ENCODE results near the gene C3orf49. TPM values are rescaled to one million over a fixed set of nuclear protein-coding genes. Genes with fewer than 3 reads are reported as not detected.

Gene C3orf49
- total and polyA plus RNA-seq, 4 donors: not detected

- intact Hi-C loops (cut with DNase I): loop anchor here (5.0 to 10.0 kb wide), 2 partner anchors 52 to 134 kb away; partner anchors contain the start of gene SCAANT1 (in 2 of the 2)
- WGBS, 2 donors: 92 to 94% methylated on average over 3 of the region's 3 CpGs
- no peak overlapping the region for H3K4me3 ChIP-seq (ENCODE audit: low read length in 2 of 2)
- H3K27ac ChIP-seq (ENCODE audit: low read depth in 1 of 2, low read length in 2 of 2): no peak overlapping the region
- DNase-seq: no peak
- H3K27me3 ChIP-seq (ENCODE audit: control insufficient read depth in 1 of 2, insufficient read depth in 2 of 2, low read length in 1 of 2): no peaks in the 10 kb centered on the region
- H3K36me3 ChIP-seq (ENCODE audit: control insufficient read depth in 1 of 2, insufficient read depth in 2 of 2, low read length in 1 of 2): no peaks in the 10 kb centered on the region
- no peak for ATAC-seq (ENCODE audit: low FRiP score)
- H3K4me1 ChIP-seq (ENCODE audit: control insufficient read depth in 1 of 2, insufficient read depth in 2 of 2, low read length in 2 of 2): peaks cover 2 to 3% of the 10 kb centered on the region in 2 donors
- no peaks in the 10 kb centered on the region for H3K9me3 ChIP-seq (ENCODE audit: control insufficient read depth, low read length)
Observed at GRCh38 chr3:63860776-63861175, 41.7 kb downstream of the C3orf49 start.

DNA sequence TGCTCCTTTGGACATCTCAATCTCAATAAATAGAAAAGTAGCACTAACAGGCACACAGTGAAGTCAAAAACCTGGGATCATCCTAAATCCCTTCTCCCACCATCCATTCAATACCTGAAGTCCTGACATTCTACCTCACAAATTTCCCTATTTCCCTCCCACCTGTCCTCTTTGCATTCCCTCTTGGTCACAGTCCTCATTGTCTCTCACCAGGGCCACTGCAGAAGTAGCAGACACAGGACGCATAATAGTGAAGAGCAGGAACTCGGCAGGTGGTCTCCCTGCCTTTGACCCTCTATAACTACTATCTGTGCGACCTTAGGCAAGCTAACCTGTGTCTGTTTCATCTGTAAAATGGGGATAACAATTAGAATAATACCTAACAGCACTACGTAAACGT is 42.2 kb downstream of the C3orf49 start:
- intact Hi-C loops (cut with DNase I): loop anchor here (5.0 to 10.0 kb wide), 2 partner anchors 51 to 133 kb away; partner anchors contain the start of gene SCAANT1 (in 2 of the 2)
- 89 to 91% methylated on average over 5 of the region's 5 CpGs for WGBS, 2 donors
- H3K27me3 ChIP-seq (ENCODE audit: control insufficient read depth in 1 of 2, insufficient read depth in 2 of 2, low read length in 1 of 2): no peaks in the 10 kb centered on the region
- no peak overlapping the region for H3K4me3 ChIP-seq (ENCODE audit: low read length in 2 of 2)
- H3K36me3 ChIP-seq (ENCODE audit: control insufficient read depth in 1 of 2, insufficient read depth in 2 of 2, low read length in 1 of 2): no peaks in the 10 kb centered on the region
- H3K4me1 ChIP-seq (ENCODE audit: control insufficient read depth in 1 of 2, insufficient read depth in 2 of 2, low read length in 2 of 2): peaks cover 2 to 3% of the 10 kb centered on the region in 2 donors
- H3K27ac ChIP-seq (ENCODE audit: low read depth in 1 of 2, low read length in 2 of 2): no peak overlapping the region
- ATAC-seq (ENCODE audit: low FRiP score) (no peak), DNase-seq (no peak)
- H3K9me3 ChIP-seq (ENCODE audit: control insufficient read depth, low read length): no peaks in the 10 kb centered on the region

GRCh38 chr3:63862804-63863149 is 43.7 kb downstream of the C3orf49 start:
- Histone ChIP-seq H3K27ac (ENCODE audit: low read depth in 1 of 2, low read length in 2 of 2) (no peak overlapping the region), H3K27me3 (ENCODE audit: control insufficient read depth in 1 of 2, insufficient read depth in 2 of 2, low read length in 1 of 2) (no peaks in the 10 kb centered on the region), H3K4me3 (ENCODE audit: low read length in 2 of 2) (peak overlapping the region; percentile 90 to 92), H3K36me3 (ENCODE audit: control insufficient read depth in 1 of 2, insufficient read depth in 2 of 2, low read length in 1 of 2) (no peaks in the 10 kb centered on the region), H3K4me1 (ENCODE audit: control insufficient read depth in 1 of 2, insufficient read depth in 2 of 2, low read length in 2 of 2) (peaks cover 2 to 3% of the 10 kb centered on the region in 2 donors), H3K9me3 (ENCODE audit: control insufficient read depth, low read length) (no peaks in the 10 kb centered on the region)
- WGBS, 2 donors: 31 to 32% methylated on average over 5 of the region's 5 CpGs
- DNase-seq: no peak
- intact Hi-C loops (cut with DNase I): loop anchor here (5.0 to 10.0 kb wide), 2 partner anchors 50 to 132 kb away; partner anchors contain the start of gene SCAANT1 (in 2 of the 2)
- no peak for ATAC-seq (ENCODE audit: low FRiP score)

- ATAC-seq (ENCODE audit: low FRiP score) (peak; percentile 80), DNase-seq (peak; percentile 78 to 93)
- Histone ChIP-seq H3K36me3 (ENCODE audit: control insufficient read depth in 1 of 2, insufficient read depth in 2 of 2, low read length in 1 of 2) (no peaks in the 10 kb centered on the region), H3K4me1 (ENCODE audit: control insufficient read depth in 1 of 2, insufficient read depth in 2 of 2, low read length in 2 of 2) (peaks cover 2 to 6% of the 10 kb centered on the region in 2 donors), H3K27ac (ENCODE audit: low read depth in 1 of 2, low read length in 2 of 2) (peak within 1 kb of the TSS in 1 of 2 donors; percentile 68), H3K9me3 (ENCODE audit: control insufficient read depth, low read length) (no peaks in the 10 kb centered on the region), H3K27me3 (ENCODE audit: control insufficient read depth in 1 of 2, insufficient read depth in 2 of 2, low read length in 1 of 2) (no peaks in the 10 kb centered on the region), H3K4me3 (ENCODE audit: low read length in 2 of 2) (peak within 1 kb of the TSS; percentile 90 to 92)
- intact Hi-C loops (cut with DNase I): loop anchor here (5.0 to 10.0 kb wide), 2 partner anchors 49 to 131 kb away; partner anchors contain the start of gene SCAANT1 (in 2 of the 2)
- WGBS, 2 donors: 0 to 1% methylated on average over 33 to 98 of the region's 98 CpGs
Observed at GRCh38 chr3:63863150-63864007, 44.3 kb downstream of the C3orf49 start, which contains the start of the genes ATXN7 and THOC7. Gene ATXN7, plus strand, starts transcription at chr3:63863867. Its CDS starts 48,732 bp downstream, at chr3:63912599. Gene THOC7, minus strand, starts transcription at chr3:63863805. Its CDS starts 15 bp downstream, at chr3:63863790.

DNA sequence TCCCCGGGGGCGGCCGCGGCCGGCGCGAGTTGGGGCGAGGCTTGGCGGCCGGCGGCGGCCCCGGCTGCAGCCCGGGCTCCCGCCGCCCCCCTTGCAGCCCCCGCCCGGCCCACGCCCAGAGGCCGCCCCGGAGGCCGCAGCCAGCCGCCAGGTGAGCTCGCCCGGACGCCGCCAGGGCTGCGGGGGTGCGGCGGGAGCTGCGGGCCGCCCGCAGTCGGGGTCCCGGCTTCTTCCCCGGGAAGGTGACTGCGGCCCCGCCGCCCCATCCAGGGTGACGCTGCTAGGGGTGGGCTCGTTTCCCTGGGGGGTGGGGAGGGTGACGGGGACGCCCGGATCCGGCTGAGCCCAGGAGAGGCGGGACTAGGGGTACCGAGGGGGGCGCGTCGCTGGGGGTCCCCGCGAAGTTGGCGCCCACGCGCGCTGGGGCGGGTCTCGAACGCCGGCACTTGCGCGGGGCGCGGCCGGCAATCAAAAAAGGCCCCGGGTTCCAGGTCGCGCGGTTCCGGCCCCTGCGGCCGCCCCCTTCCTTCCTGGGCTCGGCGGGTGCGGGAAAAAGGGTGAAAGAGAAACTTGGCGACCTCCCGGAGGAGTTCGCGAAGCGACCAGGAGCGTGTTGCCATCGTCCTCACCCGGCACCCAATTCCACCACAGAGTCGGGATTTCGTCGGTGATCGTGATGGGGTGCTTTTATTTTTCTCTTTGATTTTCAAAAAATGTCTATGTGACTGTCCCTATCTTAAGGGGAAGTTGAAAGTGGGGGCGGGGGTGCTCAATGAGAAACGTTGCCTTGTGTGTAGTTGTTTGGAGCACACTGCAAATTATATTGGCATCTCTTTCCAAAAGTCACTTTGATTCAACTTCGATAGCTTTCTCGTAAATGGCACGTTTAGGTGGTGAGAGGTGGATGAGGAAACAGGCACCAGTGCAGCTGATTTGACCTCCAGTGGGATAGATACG is 45.2 kb downstream of the C3orf49 start:
- Histone ChIP-seq H3K36me3 (ENCODE audit: control insufficient read depth in 1 of 2, insufficient read depth in 2 of 2, low read length in 1 of 2) (no peaks in the 10 kb centered on the region), H3K9me3 (ENCODE audit: control insufficient read depth, low read length) (no peaks in the 10 kb centered on the region), H3K27ac (ENCODE audit: low read depth in 1 of 2, low read length in 2 of 2) (peak overlapping the region in 1 of 2 donors; percentile 16), H3K4me3 (ENCODE audit: low read length in 2 of 2) (peak overlapping the region; percentile 90 to 92), H3K4me1 (ENCODE audit: control insufficient read depth in 1 of 2, insufficient read depth in 2 of 2, low read length in 2 of 2) (peaks cover 2 to 6% of the 10 kb centered on the region in 2 donors), H3K27me3 (ENCODE audit: control insufficient read depth in 1 of 2, insufficient read depth in 2 of 2, low read length in 1 of 2) (no peaks in the 10 kb centered on the region)
- ATAC-seq (ENCODE audit: low FRiP score): peak; percentile 67
- DNase-seq: peak; percentile 61 to 82
- WGBS, 2 donors: 0 to 1% methylated on average over 54 to 93 of the region's 93 CpGs
- intact Hi-C loops (cut with DNase I): loop anchor here (5.0 to 10.0 kb wide), 2 partner anchors 48 to 131 kb away; partner anchors contain the start of gene SCAANT1 (in 2 of the 2)

- Histone ChIP-seq H3K27ac (ENCODE audit: low read depth in 1 of 2, low read length in 2 of 2) (no peak overlapping the region), H3K4me3 (ENCODE audit: low read length in 2 of 2) (peak overlapping the region; percentile 90 to 92), H3K36me3 (ENCODE audit: control insufficient read depth in 1 of 2, insufficient read depth in 2 of 2, low read length in 1 of 2) (no peaks in the 10 kb centered on the region), H3K27me3 (ENCODE audit: control insufficient read depth in 1 of 2, insufficient read depth in 2 of 2, low read length in 1 of 2) (no peaks in the 10 kb centered on the region), H3K4me1 (ENCODE audit: control insufficient read depth in 1 of 2, insufficient read depth in 2 of 2, low read length in 2 of 2) (peaks cover 0 to 6% of the 10 kb centered on the region in 2 donors), H3K9me3 (ENCODE audit: control insufficient read depth, low read length) (no peaks in the 10 kb centered on the region)
- ATAC-seq (ENCODE audit: low FRiP score): no peak
- 0 to 2% methylated on average over 3 of the region's 3 CpGs for WGBS, 2 donors
- intact Hi-C loops (cut with DNase I): loop anchor here (5.0 to 10.0 kb wide), 2 partner anchors 47 to 130 kb away; partner anchors contain the start of gene SCAANT1 (in 2 of the 2)
- DNase-seq: no peak
Observed at GRCh38 chr3:63864965-63865327, 45.8 kb downstream of the C3orf49 start.

- H3K4me1 ChIP-seq (ENCODE audit: control insufficient read depth in 1 of 2, insufficient read depth in 2 of 2, low read length in 2 of 2): peaks cover 0 to 9% of the 10 kb centered on the region in 2 donors
- no peaks in the 10 kb centered on the region for H3K27me3 ChIP-seq (ENCODE audit: control insufficient read depth in 1 of 2, insufficient read depth in 2 of 2, low read length in 1 of 2)
- ATAC-seq (ENCODE audit: low FRiP score) (no peak), DNase-seq (no peak)
- H3K36me3 ChIP-seq (ENCODE audit: control insufficient read depth in 1 of 2, insufficient read depth in 2 of 2, low read length in 1 of 2): no peaks in the 10 kb centered on the region
- H3K4me3 ChIP-seq (ENCODE audit: low read length in 2 of 2): no peak overlapping the region
- 96 to 97% methylated on average over 1 of the region's 1 CpG for WGBS, 2 donors
- H3K9me3 ChIP-seq (ENCODE audit: control insufficient read depth, low read length): no peaks in the 10 kb centered on the region
- intact Hi-C loops (cut with DNase I): loop anchor here (10.0 kb wide), 1 partner anchor 128 kb away; no protein-coding TSS in a partner anchor
- no peak overlapping the region for H3K27ac ChIP-seq (ENCODE audit: low read depth in 1 of 2, low read length in 2 of 2)
Observed at GRCh38 chr3:63867225-63867624, 48.1 kb downstream of the C3orf49 start.
